GM19025 (cell line): ENCODE measurements around the gene ALDH1A1.
"Not testable (repeated sequence)": the region's sequence is repeated elsewhere in the genome, so short reads cannot be mapped to it uniquely, and the experiment has no call there.

Experiments used
- ATAC-seq: cut with Tn5 transposase; IDR thresholded peaks from one replicate; pipeline ENCODE4 v1.9.1; 2021; ENCODE audit warnings: mild to moderate bottlenecking, low read depth, moderate library complexity; ENCODE audit not compliant: unreplicated experiment

ALDH1A1 gene

DNA sequence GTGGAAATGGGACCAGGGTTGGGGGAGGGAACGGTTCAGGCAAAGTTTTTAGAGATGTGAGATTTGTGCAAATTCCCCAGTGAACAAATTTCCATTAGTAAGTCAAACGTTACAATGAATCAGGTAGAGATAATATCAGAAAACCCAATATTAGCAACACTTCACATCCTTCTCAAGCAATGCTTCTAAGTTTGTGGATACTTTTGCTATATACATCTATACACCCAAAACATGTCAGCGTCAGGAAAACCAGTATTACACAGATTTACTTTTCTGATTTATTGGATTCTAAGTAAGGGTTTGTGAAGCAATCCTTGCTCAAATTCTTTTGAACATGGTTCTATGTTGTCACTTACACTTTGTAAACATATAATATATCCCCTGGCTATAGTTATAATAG lies 6.5 kb downstream of the ALDH1A1 start:
- ATAC-seq: no peak

- no peak for ATAC-seq
Measured at GRCh38 chr9:72945391-72945790, 7.5 kb downstream of the ALDH1A1 start.

DNA sequence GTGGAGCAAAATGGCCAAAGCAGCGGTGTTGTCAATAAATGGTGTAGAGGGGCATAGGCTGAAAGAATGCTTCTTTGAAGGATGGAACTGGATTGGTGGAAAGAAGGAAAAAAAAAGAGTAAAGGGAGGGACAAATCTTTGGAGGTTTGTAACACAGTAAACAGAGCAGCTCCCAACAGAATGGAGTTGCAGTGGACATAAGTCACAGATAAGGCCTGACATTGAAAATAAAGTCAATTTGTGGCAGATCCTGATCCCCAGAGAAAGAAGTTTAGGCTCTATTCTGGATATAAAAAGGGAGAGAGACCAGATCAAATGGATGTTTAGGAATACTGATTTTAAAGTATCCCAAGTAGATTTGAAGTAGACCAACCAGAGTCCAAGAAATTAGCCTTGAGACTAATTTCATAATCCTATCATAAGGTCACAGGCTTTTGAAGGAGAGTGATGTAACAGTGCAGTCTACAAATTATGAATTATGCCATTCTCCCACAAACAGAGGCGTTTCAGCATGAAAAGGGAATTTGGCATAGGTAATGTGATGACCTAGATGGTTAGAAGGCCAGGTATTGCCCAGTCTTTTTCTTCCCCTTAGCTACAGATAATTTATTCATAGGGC lies 8.9 kb downstream of the ALDH1A1 start:
- ATAC-seq: no peak

GRCh38 chr9:72942451-72942850 lies 10.4 kb downstream of the ALDH1A1 start:
- no peak for ATAC-seq

GRCh38 chr9:72939581-72939980 lies 13.3 kb downstream of the ALDH1A1 start:
- ATAC-seq: not testable (repeated sequence)

- no peak for ATAC-seq
Measured at GRCh38 chr9:72937545-72937944, 15.3 kb downstream of the ALDH1A1 start.

DNA sequence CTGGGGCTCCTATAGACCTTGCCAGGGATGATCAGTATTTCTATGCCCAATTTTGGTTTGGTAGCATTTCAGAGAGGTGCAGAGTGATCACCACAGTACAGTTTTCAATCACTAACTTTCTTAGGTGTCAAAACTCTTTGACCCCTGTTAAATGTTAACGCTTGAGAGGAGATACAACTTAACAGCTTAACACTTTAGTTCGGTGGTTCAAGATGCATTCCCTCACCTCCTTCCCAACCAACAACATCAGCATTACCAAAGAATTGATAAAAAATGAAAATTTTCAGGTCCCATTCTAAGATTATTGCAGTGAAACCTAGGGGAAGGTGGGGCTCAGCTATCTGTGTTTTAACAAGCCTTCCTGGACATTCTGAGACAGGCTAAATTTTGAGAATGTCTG lies 16.2 kb downstream of the ALDH1A1 start:
- ATAC-seq: no peak

DNA sequence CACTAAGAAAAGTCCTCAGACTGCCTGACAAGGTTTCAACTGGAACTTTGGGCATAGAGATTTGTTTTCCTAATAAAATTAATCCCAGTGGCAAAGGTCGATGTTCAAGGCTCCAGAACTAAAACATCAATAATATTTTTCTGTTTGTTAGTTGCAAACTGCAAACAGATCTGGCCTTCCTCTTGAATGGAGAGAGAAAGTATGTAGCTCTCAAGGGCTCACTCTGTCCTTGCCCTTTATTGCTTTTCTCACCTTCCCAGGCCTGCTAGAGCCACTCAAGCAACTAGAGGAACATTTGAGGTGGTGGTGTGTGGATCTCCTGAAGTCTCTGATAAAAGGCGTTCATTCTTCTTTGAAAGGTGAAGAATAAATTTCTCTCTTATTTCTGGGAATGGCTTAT lies 16.6 kb downstream of the ALDH1A1 start:
- ATAC-seq: no peak

GRCh38 chr9:72935595-72935994 lies 17.3 kb downstream of the ALDH1A1 start:
- no peak for ATAC-seq

DNA sequence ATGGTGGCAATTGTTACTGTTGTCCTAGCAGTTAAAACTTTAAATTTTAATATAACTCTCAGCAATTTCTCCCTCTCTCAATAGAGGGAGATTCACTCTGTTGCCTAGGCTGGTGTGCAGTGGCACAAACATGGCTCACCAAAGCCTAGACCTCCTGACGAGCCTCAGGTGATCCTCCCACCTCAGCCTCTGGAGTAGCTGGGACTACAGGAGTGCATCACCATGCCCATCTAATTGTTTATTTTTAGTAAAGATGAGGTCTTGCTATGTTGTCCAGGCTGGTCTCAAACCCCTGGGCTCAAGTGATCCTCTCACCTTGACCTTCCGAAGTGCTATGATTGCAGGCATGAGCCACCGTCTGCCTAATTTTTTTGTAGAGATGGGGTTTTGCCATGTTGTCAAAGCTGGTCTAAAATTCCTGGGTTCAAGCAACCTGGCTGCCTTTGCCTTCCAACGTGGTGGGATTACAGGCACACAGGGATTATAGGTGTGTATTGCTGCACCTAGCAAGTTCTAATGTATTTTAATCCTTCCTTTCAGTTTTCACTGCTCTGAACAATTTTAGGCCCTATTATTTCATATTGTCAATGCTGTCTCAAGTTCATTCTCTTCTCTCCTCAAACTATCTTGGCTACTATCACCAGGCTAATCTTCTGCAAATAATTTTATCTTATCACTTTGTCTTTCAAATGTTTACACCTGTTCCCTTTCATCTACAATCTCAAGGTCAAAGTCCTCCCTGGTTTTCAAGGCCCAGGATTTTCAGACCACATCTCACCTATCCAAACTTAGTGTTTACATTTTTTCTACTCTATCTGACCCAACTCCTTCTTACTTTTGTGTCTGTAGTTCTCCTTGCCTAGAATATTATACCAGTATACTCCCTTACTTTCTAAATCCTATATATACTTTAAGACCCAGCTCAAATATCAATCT lies 18.9 kb downstream of the ALDH1A1 start:
- no peak for ATAC-seq

DNA sequence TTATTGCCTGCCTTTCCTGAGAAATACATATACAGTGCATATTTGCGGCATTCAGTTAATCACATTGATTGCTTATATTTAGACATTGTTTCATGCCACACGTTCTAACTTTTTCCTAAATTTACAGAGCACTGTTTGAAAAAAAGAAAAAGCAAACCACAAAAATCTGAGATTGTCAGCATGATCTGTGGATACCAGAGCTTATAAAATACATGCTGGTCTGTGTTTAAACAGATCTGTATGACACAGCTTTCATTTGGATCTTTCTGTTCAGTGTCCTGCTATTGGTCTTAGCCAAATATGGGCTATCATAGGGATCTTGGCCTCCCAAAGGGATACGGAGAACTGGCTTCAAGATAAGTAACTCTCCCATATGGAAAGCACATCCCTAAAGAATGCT lies 20.2 kb downstream of the ALDH1A1 start:
- no peak for ATAC-seq

DNA sequence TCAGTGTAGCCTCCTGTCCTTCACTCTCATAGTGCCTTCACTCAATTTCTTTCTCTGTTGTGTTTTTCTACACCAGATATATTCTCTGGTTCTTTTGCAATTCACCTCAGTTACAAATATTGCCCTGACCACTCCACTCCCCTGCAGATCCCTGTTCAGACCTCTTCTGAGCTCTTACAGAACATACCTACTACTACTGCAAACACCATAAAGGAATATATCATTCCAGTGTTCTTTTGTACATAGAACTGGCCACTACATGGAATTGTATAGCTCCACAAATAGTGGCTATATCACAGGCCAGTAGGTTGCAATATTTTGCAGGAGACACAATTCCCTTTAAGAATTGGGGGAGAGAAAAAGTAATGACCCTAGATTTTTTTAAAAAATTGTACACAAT lies 21.0 kb downstream of the ALDH1A1 start:
- ATAC-seq: no peak

GRCh38 chr9:72931437-72931836 lies 21.4 kb downstream of the ALDH1A1 start:
- no peak for ATAC-seq

- no peak for ATAC-seq
Measured at GRCh38 chr9:72930828-72931227, 22.0 kb downstream of the ALDH1A1 start.

DNA sequence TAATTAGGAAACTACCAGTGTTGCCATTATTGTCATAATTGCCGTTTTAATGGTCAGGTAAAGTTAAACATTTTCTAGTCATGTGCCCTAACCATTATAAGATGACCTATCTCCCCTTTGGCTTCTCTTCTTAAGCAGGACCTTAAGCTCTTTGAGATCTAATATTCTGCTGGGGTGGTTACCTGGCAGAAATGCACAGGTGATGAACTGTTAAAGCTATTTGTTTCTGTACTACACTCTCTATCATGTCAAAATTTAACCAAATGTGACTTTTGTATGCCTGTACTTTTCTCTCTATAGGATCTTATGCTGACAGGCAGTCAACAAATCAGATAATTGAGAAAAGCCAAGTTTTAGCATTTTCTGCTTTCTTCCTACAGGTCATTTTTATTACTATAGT lies 23.3 kb downstream of the ALDH1A1 start:
- ATAC-seq: no peak

DNA sequence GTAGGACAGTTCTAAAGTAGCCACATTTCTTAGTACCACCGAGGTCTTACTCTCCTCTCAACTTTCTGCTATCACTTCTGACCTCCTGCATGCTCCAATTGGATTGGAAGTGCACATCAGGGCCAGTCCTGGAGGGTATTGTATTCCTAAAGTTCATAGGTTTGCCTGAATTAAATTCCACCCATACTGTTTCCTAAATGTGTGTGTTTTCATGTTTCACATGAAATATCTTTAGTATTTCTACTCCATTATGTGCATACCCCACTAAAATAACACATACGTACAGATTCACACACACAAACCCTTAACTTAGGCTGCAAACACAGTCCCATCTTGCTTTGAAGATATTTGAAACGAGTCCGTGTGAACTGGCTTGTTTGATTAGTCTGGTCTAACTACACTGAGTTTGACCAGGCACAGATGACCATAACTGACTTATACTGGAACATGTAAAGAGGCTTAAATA lies 24.8 kb downstream of the ALDH1A1 start:
- ATAC-seq: no peak

GRCh38 chr9:72926506-72926905 lies 26.3 kb downstream of the ALDH1A1 start:
- ATAC-seq: no peak

- no peak for ATAC-seq
Measured at GRCh38 chr9:72925891-72926290, 27.0 kb downstream of the ALDH1A1 start.

DNA sequence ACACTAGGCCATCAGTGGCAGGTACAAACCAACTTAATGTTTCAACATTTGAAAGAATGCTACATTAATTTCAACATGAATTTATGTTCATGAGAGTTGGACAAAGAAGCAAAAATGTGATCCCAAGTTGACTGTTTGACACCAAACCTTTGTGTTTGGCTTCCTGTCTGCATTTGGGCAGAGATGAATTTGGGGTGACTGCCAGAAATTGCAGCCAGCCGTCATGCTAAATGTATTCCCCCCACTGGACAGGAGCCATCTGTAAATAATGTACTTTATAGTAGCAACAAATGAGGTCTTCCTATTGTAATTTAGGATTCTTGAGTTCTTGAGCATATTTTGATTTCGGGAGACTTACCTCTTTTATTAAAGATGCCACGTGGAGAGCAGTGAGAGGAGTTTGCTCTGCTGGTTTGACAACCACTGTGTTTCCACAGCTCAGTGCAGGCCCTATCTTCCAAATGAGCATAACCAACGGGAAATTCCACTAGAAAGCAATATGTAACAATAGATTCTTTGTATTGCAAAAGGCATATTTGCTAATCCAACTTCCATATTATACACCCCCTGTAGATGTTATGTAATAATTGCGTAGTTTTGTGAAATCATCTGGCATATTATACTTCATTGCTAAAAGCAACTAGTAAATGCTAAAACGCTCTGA lies 27.6 kb downstream of the ALDH1A1 start:
- ATAC-seq: no peak

DNA sequence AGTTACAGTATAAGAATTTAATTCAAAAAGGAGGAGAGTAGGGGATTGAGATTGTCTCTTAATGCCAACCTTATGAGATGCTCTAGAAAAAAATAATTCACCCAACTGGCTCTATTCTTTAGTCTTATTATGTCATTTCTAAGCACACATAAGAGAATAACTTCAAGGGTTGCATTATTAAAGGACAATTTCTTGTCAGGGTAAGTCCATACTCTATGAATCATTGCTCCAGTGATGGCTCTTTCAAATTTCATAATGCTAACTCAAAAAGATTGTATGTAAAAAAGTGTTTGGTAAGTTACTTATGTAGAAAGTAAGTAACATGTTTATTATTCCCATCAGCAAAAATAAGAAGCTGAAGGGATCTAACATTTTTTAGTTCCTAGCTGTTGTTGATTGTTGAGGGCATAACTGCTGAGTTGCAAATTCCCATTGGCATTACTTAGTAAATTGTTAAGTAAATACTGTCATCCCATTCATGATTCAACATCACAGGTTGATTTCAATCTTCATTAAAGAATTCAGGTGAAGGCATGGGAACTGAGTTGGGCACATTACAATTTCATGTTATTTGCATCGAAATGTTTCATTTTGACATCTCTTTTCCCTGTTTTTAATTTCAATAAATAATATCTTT lies 28.6 kb downstream of the ALDH1A1 start:
- ATAC-seq: no peak

- no peak for ATAC-seq
Measured at GRCh38 chr9:72923077-72923476, 29.8 kb downstream of the ALDH1A1 start.
